ENCODE data around the gene PTPRG.

GRCh38 chr3:62113092-62113491 lies 551.7 kb downstream of the PTPRG start:
- TF ChIP-seq CTCF (IDR thresholded peaks at IDR 0.05) (no peak), POLR2A (IDR thresholded peaks at IDR 0.05) (no peak)
